Liver (tissue), 9 donors: ENCODE measurements around the gene WFIKKN2. TPM values are rescaled to one million over a fixed set of nuclear protein-coding genes. Genes with fewer than 3 reads are reported as not detected.

Experiments used
- DNase-seq: peaks from one replicate; pipeline ENCODE4 v3.0.0-alpha.2; 2017; ENCODE audit warnings: low spot score
- H3K27ac ChIP-seq, 2 donors: one replicate each; pipeline ENCODE4 v1.7.0; 2013; ENCODE audit warnings: inconsistent platforms in 2 of 2, low read length in 2 of 2, control low read depth in 1 of 2, low read depth in 1 of 2, mild to moderate bottlenecking in 1 of 2
- H3K27me3 ChIP-seq, 4 donors: one replicate each; pipeline versions ENCODE4 v1.6.1 to v1.7.0; 2013; ENCODE audit warnings: low read length in 3 of 4, inconsistent platforms in 1 of 4, mild to moderate bottlenecking in 1 of 4, moderate library complexity in 1 of 4; ENCODE audit not compliant: control insufficient read depth in 4 of 4, insufficient read depth in 4 of 4
- H3K36me3 ChIP-seq, 4 donors: one replicate each; pipeline versions ENCODE4 v1.6.1 to v1.7.0; 2013; ENCODE audit warnings: low read length in 3 of 4, mild to moderate bottlenecking in 3 of 4, low read depth in 1 of 4, moderate library complexity in 1 of 4; ENCODE audit not compliant: control insufficient read depth in 4 of 4, insufficient read depth in 3 of 4
- H3K4me1 ChIP-seq, 4 donors: one replicate each; pipeline versions ENCODE4 v1.6.1 to v1.7.0; 2013; ENCODE audit warnings: low read length in 3 of 4, mild to moderate bottlenecking in 3 of 4, moderate library complexity in 1 of 4; ENCODE audit not compliant: control insufficient read depth in 4 of 4, insufficient read depth in 4 of 4
- H3K4me3 ChIP-seq, 3 donors: one replicate each; pipeline versions ENCODE4 v1.6.1 to v1.7.0; 2013; ENCODE audit warnings: low read length in 3 of 3, control low read depth in 1 of 3, low read depth in 1 of 3, mild to moderate bottlenecking in 1 of 3
- H3K9ac ChIP-seq, 2 donors: one replicate each; pipeline ENCODE4 v1.7.0; 2013; ENCODE audit warnings: low read length in 2 of 2, mild to moderate bottlenecking in 2 of 2, moderate library complexity in 2 of 2, control low read depth in 1 of 2, low read depth in 1 of 2
- H3K9me3 ChIP-seq, 4 donors: one replicate each; pipeline versions ENCODE4 v1.6.1 to v1.7.0; 2013; ENCODE audit warnings: low read length in 3 of 4; ENCODE audit not compliant: control insufficient read depth in 4 of 4
- ATF3 ChIP-seq: IDR thresholded peaks from 2 replicates; pipeline ENCODE4 v1.6.1; 2016; ENCODE audit warnings: antibody characterized with exemption
- EGR1 ChIP-seq, 2 donors: IDR thresholded peaks; 2 replicates each; pipeline ENCODE4 v1.6.1; 2016 to 2018; ENCODE audit warnings: antibody characterized with exemption in 2 of 2, low read depth in 2 of 2
- FOXA1 ChIP-seq: IDR thresholded peaks from 2 replicates; pipeline ENCODE4 v1.6.1; 2016; ENCODE audit warnings: antibody characterized with exemption
- FOXA2 ChIP-seq: IDR thresholded peaks from 2 replicates; pipeline ENCODE4 v1.6.1; 2016; ENCODE audit warnings: antibody characterized with exemption
- GABPA ChIP-seq, 2 donors: IDR thresholded peaks in 1 of 2; conservative IDR thresholded peaks in 1 of 2; 2 replicates each; pipeline ENCODE4 v1.6.1; 2016; ENCODE audit warnings: antibody characterized with exemption in 2 of 2, mild to moderate bottlenecking in 1 of 2, moderate library complexity in 1 of 2
- HNF4A ChIP-seq, 2 donors: conservative IDR thresholded peaks; 2 replicates each; pipeline ENCODE4 v1.6.1; 2016; ENCODE audit warnings: antibody characterized with exemption in 2 of 2, mild to moderate bottlenecking in 2 of 2
- HNF4G ChIP-seq: IDR thresholded peaks from 2 replicates; pipeline ENCODE4 v1.6.1; 2016; ENCODE audit warnings: antibody characterized with exemption
- JUND ChIP-seq, 2 donors: IDR thresholded peaks; 2 replicates each; pipeline ENCODE4 v1.6.1; 2016; ENCODE audit warnings: antibody characterized with exemption in 2 of 2
- MAX ChIP-seq: IDR thresholded peaks from 2 replicates; pipeline ENCODE4 v1.6.1; 2016; ENCODE audit warnings: antibody characterized with exemption
- NR2F2 ChIP-seq: IDR thresholded peaks from 2 replicates; pipeline ENCODE4 v1.6.1; 2016; ENCODE audit warnings: antibody characterized with exemption
- RAD21 ChIP-seq, 2 donors: IDR thresholded peaks; 2 replicates each; pipeline ENCODE4 v1.6.1; 2016; ENCODE audit warnings: antibody characterized with exemption in 2 of 2, mild to moderate bottlenecking in 2 of 2
- REST ChIP-seq: IDR thresholded peaks from 2 replicates; pipeline ENCODE4 v1.6.1; 2016; ENCODE audit warnings: antibody characterized with exemption, mild to moderate bottlenecking
- RXRA ChIP-seq, 2 donors: IDR thresholded peaks; 2 replicates each; pipeline ENCODE4 v1.6.1; 2017 to 2018; ENCODE audit warnings: antibody characterized with exemption in 2 of 2, mild to moderate bottlenecking in 1 of 2
- SP1 ChIP-seq: IDR thresholded peaks from 2 replicates; pipeline ENCODE4 v1.6.1; 2018; ENCODE audit warnings: antibody characterized with exemption, mild to moderate bottlenecking
- TAF1 ChIP-seq: conservative IDR thresholded peaks from 2 replicates; pipeline ENCODE4 v1.6.1; 2016; ENCODE audit warnings: antibody characterized with exemption, mild to moderate bottlenecking
- YY1 ChIP-seq: IDR thresholded peaks from 2 replicates; pipeline ENCODE4 v1.6.1; 2016; ENCODE audit warnings: antibody characterized with exemption, mild to moderate bottlenecking
- WGBS: extraction: QIAGEN DNeasy Blood & Tissue Kit; methylation state at CpG from one replicate; pipeline ENCODE4 v1.1.7; 2013; 5-methylcytosine and 5-hydroxymethylcytosine counted together
- polyA plus RNA-seq, 2 donors: library from polyadenylated mRNA; stranded (reverse) in 1 of 2; unstranded in 1 of 2; fragments of 200-250 nt in 1 of 2; fragments of >200 nt in 1 of 2; fragmentation: Nextera tagmentation in 1 of 2; extraction: Ambion mirVana in 1 of 2; gene quantifications; one replicate each; pipeline versions ENCODE4 v1.2.1 to v1.2.3, GENCODE V29; 2013 to 2015
- total RNA-seq, 2 donors: library from RNA; depleted of rRNA; stranded (reverse); fragments of >200 nt; gene quantifications; one replicate each; pipeline ENCODE4 v1.2.3, GENCODE V29; 2014
- TF ChIP-seq, protein P1 (sequence below): fragments of 150-350 bp; IDR thresholded peaks from 2 replicates; pipeline ENCODE4 v1.5.1; 2017; ENCODE audit warnings: improper control_type of control experiment, low read depth, low read length; ENCODE audit not compliant: missing input control
- TF ChIP-seq, protein P2 (sequence below): IDR thresholded peaks from 2 replicates; pipeline ENCODE4 v1.6.1; 2016; ENCODE audit warnings: antibody characterized with exemption
- donor health status: healthy.
- donor health status: healthy.
- donor health status: healthy.
- donor health status: healthy.
- donor health status: healthy.

WFIKKN2 gene
- total and polyA plus RNA-seq, 4 donors: 0.02 to 0.19 (median 0.07) TPM; not detected in 1

GRCh38 chr17:50861822-50862528 is 26.6 kb downstream of the WFIKKN2 start:
- Histone ChIP-seq H3K9ac (peak overlapping the region; percentile 47 to 100), H3K36me3 (peaks cover 2 to 14% (median 8%) of the 10 kb centered on the region in 4 donors), H3K27me3 (no peaks in the 10 kb centered on the region), H3K4me1 (peaks cover 0 to 22% (median 16%) of the 10 kb centered on the region in 4 donors), H3K9me3 (no peaks in the 10 kb centered on the region), H3K27ac (no peak overlapping the region), H3K4me3 (no peak overlapping the region)
- no peak for TF ChIP-seq RAD21 (IDR thresholded peaks at IDR 0.05)
- no peak for TF ChIP-seq MAX
- TF ChIP-seq YY1: no peak
- no peak for TF ChIP-seq REST
- TF ChIP-seq NR2F2: no peak
- TF ChIP-seq HNF4G: no peak
- no peak for TF ChIP-seq FOXA1
- no peak for TF ChIP-seq FOXA2
- TF ChIP-seq, protein P1, sequence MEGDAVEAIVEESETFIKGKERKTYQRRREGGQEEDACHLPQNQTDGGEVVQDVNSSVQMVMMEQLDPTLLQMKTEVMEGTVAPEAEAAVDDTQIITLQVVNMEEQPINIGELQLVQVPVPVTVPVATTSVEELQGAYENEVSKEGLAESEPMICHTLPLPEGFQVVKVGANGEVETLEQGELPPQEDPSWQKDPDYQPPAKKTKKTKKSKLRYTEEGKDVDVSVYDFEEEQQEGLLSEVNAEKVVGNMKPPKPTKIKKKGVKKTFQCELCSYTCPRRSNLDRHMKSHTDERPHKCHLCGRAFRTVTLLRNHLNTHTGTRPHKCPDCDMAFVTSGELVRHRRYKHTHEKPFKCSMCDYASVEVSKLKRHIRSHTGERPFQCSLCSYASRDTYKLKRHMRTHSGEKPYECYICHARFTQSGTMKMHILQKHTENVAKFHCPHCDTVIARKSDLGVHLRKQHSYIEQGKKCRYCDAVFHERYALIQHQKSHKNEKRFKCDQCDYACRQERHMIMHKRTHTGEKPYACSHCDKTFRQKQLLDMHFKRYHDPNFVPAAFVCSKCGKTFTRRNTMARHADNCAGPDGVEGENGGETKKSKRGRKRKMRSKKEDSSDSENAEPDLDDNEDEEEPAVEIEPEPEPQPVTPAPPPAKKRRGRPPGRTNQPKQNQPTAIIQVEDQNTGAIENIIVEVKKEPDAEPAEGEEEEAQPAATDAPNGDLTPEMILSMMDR: no peak
- TF ChIP-seq RXRA (IDR thresholded peaks at IDR 0.05): no peak
- TF ChIP-seq SP1: no peak
- no peak for TF ChIP-seq EGR1 (IDR thresholded peaks at IDR 0.05; ENCODE audit: low read depth in 2 of 2)
- TF ChIP-seq HNF4A (conservative IDR thresholded peaks at IDR 0.05): no peak
- no peak for TF ChIP-seq GABPA (IDR thresholded peaks at IDR 0.05 in 1 of 2, conservative IDR thresholded peaks at IDR 0.05 in 1 of 2)
- no peak for TF ChIP-seq JUND (IDR thresholded peaks at IDR 0.05)
- TF ChIP-seq TAF1: no peak
- no peak for DNase-seq
- whole genome bisulfite sequencing: 36% methylated on average over 7 of the region's 7 CpGs

GRCh38 chr17:50863221-50863843 is 27.9 kb downstream of the WFIKKN2 start:
- no peaks in the 10 kb centered on the region for H3K9me3 ChIP-seq
- H3K4me1 ChIP-seq: peaks cover 0 to 27% (median 20%) of the 10 kb centered on the region in 4 donors
- H3K36me3 ChIP-seq: peaks cover 2 to 14% (median 8%) of the 10 kb centered on the region in 4 donors
- DNase-seq: peak; percentile 61
- H3K4me3 ChIP-seq: peak overlapping the region; percentile 63 to 99 (median 77)
- peak overlapping the region; percentile 98 to 100 for H3K9ac ChIP-seq
- H3K27ac ChIP-seq: peak overlapping the region; percentile 41 to 99
- H3K27me3 ChIP-seq: no peaks in the 10 kb centered on the region
- 23% methylated on average over 11 of the region's 11 CpGs for WGBS
- peak; percentile 23 for TF ChIP-seq YY1
- no peak for TF ChIP-seq NR2F2
- peak; percentile 11 for TF ChIP-seq REST
- peak; percentile 30 to 45 for TF ChIP-seq RXRA (IDR thresholded peaks at IDR 0.05)
- TF ChIP-seq MAX: no peak
- no peak for TF ChIP-seq HNF4A (conservative IDR thresholded peaks at IDR 0.05)
- TF ChIP-seq FOXA2: no peak
- no peak for TF ChIP-seq ATF3
- no peak for TF ChIP-seq TAF1
- TF ChIP-seq, protein P2, sequence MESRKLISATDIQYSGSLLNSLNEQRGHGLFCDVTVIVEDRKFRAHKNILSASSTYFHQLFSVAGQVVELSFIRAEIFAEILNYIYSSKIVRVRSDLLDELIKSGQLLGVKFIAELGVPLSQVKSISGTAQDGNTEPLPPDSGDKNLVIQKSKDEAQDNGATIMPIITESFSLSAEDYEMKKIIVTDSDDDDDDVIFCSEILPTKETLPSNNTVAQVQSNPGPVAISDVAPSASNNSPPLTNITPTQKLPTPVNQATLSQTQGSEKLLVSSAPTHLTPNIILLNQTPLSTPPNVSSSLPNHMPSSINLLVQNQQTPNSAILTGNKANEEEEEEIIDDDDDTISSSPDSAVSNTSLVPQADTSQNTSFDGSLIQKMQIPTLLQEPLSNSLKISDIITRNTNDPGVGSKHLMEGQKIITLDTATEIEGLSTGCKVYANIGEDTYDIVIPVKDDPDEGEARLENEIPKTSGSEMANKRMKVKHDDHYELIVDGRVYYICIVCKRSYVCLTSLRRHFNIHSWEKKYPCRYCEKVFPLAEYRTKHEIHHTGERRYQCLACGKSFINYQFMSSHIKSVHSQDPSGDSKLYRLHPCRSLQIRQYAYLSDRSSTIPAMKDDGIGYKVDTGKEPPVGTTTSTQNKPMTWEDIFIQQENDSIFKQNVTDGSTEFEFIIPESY: no peak
- no peak for TF ChIP-seq GABPA (IDR thresholded peaks at IDR 0.05 in 1 of 2, conservative IDR thresholded peaks at IDR 0.05 in 1 of 2)
- TF ChIP-seq FOXA1: no peak
- no peak for TF ChIP-seq HNF4G
- no peak for TF ChIP-seq SP1
